ENCODE results near the gene SUMF2. TPM values are rescaled to one million over a fixed set of nuclear protein-coding genes. Genes with fewer than 3 reads are reported as not detected.
"Not testable (repeated sequence)": the region's sequence is repeated elsewhere in the genome, so short reads cannot be mapped to it uniquely, and the experiment has no call there.

Gene SUMF2
- total RNA-seq, 1 donor from 2014 or later: 29.2 TPM

DNA sequence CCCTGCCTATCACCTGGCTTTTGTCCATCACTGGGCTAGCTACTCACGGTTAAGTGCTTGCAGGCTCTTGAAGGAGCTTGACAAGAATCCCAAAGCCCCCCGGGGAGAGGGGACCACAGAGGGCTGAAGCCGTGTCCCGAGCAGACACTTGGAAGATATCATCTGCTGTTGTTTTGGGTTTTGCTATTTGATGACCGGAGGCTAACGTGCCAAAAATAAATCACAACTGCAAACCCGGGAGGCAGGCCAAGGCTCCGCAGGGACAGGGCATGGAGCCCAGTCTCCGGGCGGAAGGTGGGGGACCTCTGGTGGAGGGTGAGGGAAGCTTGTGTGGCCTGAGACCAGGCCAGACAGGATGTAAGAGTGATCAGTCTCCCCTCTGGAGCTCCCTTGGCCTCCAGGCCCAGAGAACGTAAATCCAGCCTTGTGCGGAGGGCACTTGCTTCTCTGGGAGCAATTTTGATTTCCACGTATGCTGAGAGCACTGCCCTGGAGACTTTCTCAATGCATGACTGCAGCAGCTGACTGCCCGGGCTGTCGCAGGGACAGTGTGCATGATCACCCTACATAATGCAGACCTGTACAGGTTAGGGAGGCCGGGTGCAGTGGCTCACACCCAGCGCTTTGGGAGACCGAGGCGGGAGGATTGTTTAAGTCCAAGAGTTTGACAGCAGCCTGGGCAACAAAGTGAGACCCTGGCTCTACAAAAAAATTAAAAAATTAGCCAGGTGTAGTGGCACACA is 28.9 kb downstream of the SUMF2 start, which contains the start of gene PHKG1:
TSS of gene PHKG1 (minus strand) at position 164 of the 743 bp plus-strand sequence. CDS start 4,011 bp downstream, outside the sequence.
- peak; percentile 89 for ATAC-seq
- intact Hi-C loops (cut with micrococcal nuclease): no loop called here
- peak; percentile 91 for DNase-seq

DNA sequence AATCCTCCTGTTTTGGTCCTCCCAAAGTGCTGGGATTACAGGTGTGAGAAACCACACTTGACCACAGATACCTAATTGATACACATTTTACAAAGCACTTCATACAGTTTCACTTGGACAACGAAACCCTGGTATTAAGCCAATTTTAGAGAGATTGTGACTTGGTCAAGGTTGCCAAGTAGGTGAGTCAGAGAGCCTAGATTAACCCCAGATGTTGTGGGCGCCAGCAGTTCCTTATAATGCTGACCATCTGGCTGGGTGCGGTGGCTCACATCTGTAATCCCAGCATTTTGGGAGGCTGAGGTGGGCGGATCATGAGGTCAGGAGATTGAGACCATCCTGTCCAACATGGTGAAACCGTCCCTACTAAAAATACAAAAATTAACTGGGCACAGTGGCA is 33.6 kb downstream of the SUMF2 start:
- intact Hi-C loops (cut with micrococcal nuclease): no loop called here
- DNase-seq (peak; percentile 51), ATAC-seq (peak; percentile 60)

DNA sequence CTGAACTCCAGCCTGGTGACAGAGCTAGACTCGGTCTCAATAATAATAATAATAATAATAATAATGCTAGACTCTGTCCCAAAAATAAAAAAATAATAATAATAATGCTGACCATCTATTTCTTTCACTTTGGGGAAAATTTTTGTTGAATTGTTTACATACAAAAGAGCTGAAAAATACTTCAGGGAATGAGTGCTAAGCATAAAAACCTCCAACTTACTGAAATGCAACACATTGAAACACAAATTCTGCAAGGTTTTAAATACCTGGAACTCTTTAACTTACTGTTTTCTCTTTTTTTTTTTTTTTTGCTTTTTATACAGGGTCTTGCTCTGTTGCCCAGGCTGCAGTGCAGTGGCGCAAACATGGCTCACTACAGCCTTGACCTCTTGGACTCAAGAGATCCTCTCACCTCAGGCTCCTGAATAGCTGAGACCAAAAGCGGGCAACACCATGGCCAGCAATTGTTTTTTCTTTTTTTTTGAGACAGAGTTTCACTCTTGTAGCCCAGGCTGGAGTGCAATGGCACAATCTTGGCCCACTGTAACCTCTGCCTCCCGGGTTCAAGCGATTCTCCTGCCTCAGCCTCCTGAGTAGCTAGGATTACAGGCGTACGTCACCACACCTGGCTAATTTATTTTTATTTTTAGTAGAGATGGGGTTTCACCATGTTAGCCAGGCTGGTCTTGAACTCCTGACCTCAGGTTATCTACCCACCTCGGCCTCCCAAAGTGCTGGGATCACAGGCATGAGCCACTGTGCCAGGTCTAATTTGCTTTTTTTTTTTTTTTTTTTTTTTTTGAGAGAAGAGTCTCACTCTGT is 34.3 kb downstream of the SUMF2 start:
- ATAC-seq; intact Hi-C loops (cut with micrococcal nuclease); DNase-seq: not testable (repeated sequence)

DNA sequence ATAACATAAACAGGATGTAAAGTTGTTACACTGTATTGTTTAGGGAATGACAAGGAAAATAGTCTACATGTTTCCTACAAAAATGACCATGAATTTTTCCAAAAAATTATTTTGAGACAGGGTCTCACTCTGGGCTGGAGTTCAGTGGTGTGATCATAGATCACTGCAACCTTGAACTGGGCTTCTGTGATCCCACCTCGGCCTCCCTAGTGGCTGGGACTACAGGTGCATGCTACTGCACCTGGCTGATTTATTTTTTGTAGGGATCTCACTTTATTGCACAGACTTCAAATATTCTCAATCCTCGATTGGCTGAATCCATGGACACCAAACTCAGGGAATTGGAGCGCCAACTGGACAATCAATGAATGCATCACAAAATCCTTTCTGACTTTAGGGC is 35.6 kb downstream of the SUMF2 start:
- ATAC-seq (no peak), DNase-seq (no peak)
- intact Hi-C loops (cut with micrococcal nuclease): no loop called here

DNA sequence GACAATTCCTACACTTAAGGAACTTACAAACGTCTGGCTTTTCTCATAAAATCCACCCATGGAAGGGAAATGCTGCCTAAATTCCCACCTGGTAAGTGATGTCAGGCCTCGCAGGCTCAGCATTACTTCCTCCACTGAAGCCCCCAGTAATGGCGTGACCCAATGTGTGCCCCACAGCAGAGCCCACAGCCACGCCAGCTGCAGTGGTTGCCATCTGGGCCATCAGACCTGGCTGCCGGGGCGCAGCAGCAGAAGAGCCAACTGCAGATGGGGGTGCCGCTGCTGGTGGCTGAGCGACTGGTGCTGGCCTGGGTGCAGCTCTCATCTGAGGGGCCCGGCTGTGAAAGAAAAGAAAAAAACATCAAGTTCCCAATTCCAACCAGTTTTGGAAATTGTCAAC is 40.1 kb downstream of the SUMF2 start:
- ATAC-seq; DNase-seq; intact Hi-C loops (cut with micrococcal nuclease): not testable (repeated sequence)

DNA sequence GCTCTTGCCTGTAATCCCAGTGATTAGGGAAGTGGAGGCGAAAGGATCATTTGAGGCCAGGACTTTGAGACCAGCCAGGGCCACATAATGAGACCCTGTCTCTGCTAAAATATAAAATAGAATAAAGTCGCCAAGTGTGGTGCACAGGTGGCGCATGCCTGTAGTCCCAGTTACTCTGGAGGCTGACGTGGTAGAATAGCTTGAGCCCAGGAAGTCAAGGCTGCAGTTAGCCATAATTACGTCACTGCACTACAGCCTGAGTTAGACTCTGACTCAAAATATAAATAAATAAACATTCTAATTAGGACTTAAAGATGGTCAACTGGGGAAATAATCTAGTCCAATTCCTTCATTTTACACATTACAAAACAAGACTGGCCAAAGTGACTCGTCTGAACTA is 41.4 kb downstream of the SUMF2 start:
- ATAC-seq: peak; percentile 42
- DNase-seq: no peak
- intact Hi-C loops (cut with micrococcal nuclease): no loop called here

DNA sequence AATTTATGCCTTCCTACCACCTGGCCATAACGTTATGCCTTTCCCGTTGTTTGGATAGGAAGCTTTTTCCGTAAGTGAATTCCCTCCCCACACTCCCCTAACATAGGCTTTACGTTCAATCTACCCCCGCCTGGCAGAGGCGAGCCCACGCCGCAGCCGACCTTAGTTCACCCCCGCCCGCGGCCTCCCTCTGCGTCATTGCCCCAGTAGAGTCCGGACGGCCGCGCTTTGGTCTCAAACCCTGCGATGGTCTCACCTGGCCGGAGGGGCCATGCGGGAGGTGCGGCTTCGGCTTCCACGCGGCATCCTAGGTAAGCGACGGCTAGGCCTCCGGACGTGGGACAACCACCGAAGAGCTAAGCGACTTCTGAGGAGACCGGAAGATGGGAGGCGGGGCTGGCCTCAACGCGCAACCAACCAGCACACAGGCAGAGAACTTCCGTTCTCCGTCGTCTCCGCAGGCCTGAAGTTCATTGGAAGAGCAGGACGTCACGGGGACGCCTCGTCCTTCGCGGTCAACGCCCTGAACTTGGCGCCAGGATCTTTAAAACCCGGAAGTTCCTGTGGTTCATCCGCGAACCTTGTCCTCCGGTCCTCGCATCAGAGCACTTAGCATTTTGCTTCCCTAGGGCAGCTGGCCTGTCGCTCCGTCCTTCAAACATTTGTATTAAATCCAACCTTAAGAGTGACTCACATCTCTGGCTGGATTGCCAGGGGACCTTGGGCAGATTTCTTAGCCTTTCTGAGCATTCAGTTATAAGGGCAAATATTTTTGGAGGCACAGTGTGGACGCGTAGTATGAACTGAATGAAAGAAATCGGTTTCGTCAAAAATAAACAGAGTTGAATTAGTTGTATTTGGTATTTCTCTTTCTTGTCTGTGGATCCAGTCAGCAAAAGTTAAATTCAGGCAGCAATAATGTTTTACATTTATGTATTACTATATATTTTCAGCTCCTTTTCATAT is 42.3 kb downstream of the SUMF2 start, which contains the start of gene CHCHD2:
TSS of gene CHCHD2 (minus strand) at position 369 of the 966 bp plus-strand sequence. CDS start at position 306, 63 bp downstream.
- intact Hi-C loops (cut with micrococcal nuclease): no loop called here
- ATAC-seq (peak; percentile 100), DNase-seq (peak; percentile 96)

DNA sequence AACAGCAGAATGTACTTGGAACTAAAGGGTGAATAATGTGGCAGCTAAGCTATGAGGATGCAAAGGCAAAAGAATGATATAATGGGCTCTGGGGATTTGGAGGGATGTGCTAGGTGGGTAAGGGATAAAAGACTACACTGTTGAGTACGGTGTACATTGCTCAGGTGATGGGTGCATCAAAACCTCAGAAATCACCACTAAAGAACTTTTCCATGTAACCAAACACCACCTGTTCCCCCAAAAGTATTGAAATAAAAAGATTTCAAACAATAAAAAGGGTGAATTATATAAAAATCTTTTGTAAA is 43.8 kb downstream of the SUMF2 start:
- intact Hi-C loops (cut with micrococcal nuclease): no loop called here
- no peak for DNase-seq
- no peak for ATAC-seq

DNA sequence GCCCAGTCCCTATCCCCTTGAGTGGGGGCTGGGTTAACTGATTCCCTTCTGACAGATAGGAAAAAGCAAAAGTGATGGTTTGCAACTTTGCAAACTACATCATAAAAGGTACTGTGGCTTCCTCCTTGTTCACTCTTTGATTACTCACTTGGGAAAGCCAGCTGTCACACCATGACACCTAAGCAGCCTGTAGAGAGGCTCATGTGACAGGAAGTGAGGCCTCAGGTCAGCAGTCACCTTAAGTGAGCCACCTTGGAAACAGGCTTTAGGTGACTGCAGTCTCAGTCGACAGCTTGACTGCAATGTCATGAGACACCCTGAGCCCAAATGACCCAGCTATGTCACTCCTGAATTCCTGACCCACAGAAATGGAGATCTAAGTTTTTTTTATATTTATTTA is 46.5 kb downstream of the SUMF2 start:
- no peak for DNase-seq
- ATAC-seq: no peak
- intact Hi-C loops (cut with micrococcal nuclease): no loop called here

DNA sequence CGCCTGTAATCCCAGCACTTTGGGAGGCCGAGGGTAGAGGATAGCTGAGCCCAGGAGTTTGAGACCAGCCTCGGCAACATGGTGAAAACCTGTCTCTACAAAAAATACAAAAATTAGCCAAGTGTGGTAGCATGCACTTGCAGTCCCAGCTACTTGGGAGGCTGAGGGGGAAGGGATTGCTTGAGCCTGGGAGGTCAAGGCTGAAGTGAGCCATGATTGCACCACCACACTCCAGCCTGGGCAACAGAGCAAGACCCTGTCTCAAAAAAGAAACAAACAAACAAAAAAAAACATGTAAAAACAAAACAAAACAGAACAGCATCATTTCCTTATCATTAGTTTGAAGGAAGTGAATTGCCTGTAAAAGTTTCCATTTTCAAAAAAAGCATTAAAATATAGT is 48.2 kb downstream of the SUMF2 start:
- DNase-seq; intact Hi-C loops (cut with micrococcal nuclease); ATAC-seq: not testable (repeated sequence)

DNA sequence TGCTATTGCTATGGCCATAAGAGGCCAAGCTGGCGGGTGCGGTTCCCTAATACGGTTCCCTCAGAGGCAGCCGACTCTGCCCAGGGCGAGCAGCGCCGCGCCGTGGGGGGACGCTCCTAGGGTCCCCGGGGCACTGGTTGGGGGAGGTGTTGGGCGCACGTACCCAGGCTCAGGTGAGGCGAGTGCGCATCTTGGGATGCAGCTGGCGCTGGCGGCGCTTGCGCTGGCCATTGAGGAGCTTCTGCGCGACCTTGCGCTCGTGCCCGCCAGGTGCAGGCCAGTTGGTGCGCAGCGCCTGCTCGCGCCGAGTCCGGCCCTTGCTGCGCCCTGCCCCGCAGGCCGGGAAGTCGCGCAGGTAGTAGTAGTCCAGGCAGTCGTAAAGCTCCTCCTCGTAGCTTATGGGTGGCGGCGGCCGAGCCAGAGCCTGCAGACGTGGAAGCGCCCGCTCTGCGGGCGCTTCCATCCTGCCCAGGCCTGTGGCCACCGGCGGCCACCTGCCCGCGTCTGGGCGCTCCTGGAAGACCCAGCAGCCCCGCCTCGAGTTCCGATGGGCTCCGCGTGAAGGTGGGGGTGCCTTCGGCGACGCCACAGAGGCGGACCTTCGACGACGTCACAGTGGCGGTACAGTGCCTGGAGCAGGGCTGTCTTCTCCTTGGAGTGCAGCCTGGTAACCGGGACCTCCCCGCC is 51.9 kb downstream of the SUMF2 start, which contains the start of gene NUPR2:
TSS of gene NUPR2 (minus strand) at position 566 of the 687 bp plus-strand sequence. CDS start at position 463, 103 bp downstream.
- ATAC-seq: no peak
- intact Hi-C loops (cut with micrococcal nuclease): no loop called here
- no peak for DNase-seq

DNA sequence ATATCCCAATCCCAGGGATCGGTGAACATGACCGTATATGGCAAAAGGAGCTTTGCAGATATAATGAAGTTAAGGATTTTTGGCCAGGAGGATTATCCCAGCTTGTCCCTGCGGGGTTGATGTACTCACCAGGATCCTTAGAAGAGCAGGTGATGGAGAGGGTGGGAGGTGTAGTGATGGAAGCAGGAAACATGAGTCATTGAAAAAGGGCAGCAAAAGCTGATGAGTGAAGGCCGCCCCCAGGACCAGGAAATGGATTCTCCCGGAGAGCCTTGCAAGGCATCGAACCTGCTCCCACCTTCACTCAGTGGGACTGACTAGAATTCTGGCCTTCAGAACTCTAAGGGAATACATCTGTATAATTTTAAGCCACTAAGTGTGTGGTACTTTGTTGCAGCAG is 57.4 kb downstream of the SUMF2 start:
- intact Hi-C loops (cut with micrococcal nuclease): no loop called here
- DNase-seq (no peak), ATAC-seq (no peak)

DNA sequence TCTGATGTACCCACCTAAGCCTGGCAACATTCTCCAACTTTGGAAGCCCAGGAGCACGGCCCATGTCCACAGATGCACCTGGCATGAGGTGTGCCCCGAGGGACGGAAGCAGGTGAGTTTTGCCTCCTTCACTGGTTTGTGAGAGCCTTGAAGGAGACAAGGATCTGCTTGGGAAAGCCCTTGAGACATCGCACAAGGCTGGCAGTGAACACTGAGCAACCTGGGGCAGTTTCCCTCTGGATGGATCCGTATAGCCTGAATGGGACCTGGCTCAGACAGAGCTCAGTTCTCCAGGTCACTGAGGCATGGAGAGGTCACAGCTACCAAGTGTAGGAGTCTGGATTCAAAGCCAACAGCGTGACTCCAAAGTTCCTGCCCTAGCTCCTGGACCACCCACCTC is 60.9 kb downstream of the SUMF2 start:
- intact Hi-C loops (cut with micrococcal nuclease): no loop called here
- DNase-seq: no peak
- ATAC-seq: no peak

DNA sequence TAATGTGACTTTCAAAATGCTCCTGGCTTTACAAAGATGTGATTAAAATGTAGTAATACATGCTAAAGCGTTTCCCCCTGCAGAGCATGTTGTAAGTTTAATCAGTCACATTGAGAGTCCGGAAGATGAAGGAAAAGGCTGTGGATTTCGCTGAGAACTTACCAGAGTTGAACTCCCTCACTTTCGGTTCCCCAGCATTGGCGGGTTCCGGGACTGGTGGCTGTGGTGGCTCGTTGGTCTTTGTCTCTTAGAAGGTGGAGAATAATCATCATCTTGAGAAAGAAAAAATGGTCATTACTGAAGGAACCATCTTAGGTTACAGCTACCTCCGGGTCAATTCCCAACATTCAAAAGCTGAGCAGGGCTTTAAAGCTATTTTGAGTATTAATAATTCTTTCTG is 61.7 kb downstream of the SUMF2 start:
- intact Hi-C loops (cut with micrococcal nuclease): no loop called here
- ATAC-seq (no peak), DNase-seq (no peak)

DNA sequence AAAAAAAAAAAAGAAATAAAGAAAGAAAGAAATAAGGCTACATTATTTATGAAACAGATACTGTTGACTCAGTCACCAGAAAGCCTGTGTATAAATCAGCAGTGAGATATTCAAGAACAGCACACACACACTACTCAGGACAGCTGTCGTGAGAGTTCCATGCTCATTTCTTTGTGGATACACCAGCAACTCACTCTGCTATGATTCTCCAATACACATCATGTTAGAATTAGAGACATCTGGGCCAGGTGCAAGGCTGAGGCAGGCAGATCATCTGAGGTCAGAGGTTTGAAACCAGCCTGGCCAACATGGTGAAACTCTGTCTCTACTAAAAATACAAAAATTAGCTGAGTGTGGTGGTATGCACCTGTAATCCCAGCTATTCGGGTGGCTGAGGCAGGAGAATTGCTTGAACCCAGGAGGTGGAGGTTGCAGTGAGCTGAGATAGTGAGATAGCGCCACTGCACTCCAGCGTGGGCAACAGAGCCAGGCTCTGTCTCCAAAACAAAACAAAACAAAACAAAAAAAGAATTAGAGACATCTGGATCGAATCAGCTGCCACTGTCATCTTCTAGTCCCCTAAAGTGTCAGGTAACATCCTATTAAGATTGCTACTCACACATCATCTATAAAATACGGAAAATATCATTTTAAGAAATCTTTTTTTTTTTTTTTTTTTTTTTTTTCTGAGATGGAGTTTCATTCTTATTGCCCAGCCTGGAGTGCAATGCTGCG is 63.3 kb downstream of the SUMF2 start:
- intact Hi-C loops (cut with micrococcal nuclease): no loop called here
- ATAC-seq (no peak), DNase-seq (no peak)

All from left ventricle myocardium superior (tissue), 1 donor.